Retina (tissue), 1 donor: ENCODE measurements around the gene ABHD2.
A peak's percentile ranks its signal among the peaks of the same experiment; 100 is the strongest.
"Not testable (repeated sequence)": the region's sequence is repeated elsewhere in the genome, so short reads cannot be mapped to it uniquely, and the experiment has no call there.

Source experiments
- DNase-seq: peaks from one replicate; pipeline ENCODE4 v3.0.0-alpha.2; 2016

The ABHD2 gene

GRCh38 chr15:89243046-89243690 lies 154.9 kb downstream of the ABHD2 start:
- DNase-seq: no peak

GRCh38 chr15:89243691-89244573 lies 155.7 kb downstream of the ABHD2 start, which contains the start of gene FANCI:
Gene FANCI, plus strand, starts transcription at chr15:89243979. Its CDS starts 3,669 bp downstream, at chr15:89247648.
- DNase-seq: peak; percentile 98

- DNase-seq: no peak
These were observed 156.3 kb downstream of the ABHD2 start for GRCh38 chr15:89244574-89244903.

GRCh38 chr15:89247446-89247845 lies 159.2 kb downstream of the ABHD2 start:
- no peak for DNase-seq

GRCh38 chr15:89248584-89248983 lies 160.3 kb downstream of the ABHD2 start:
- DNase-seq: no peak

- DNase-seq: not testable (repeated sequence)
These were observed 161.9 kb downstream of the ABHD2 start for GRCh38 chr15:89250142-89250541.
